NCI-H1092 (cell line): ENCODE data around the gene COX4I1.
"Not testable (repeated sequence)": the region's sequence is repeated elsewhere in the genome, so short reads cannot be mapped to it uniquely, and the experiment has no call there.

Experiments used
- DNase-seq: peaks from one replicate; lab custom pipeline; 2025; lab: John Stamatoyannopoulos, UW

The COX4I1 gene

GRCh38 chr16:85824161-85825135, 25.0 kb downstream of the COX4I1 start:
- DNase-seq: no peak

- no peak for DNase-seq
Measured at GRCh38 chr16:85825326-85825725, 25.8 kb downstream of the COX4I1 start.

- no peak for DNase-seq
Measured at GRCh38 chr16:85826686-85827247, 27.3 kb downstream of the COX4I1 start.

- DNase-seq: no peak
Measured at GRCh38 chr16:85828166-85828565, 28.7 kb downstream of the COX4I1 start.

- DNase-seq: no peak
Measured at GRCh38 chr16:85829171-85829719, 29.8 kb downstream of the COX4I1 start.

- DNase-seq: no peak
Measured at GRCh38 chr16:85829751-85830445, 30.4 kb downstream of the COX4I1 start.

- no peak for DNase-seq
Measured at GRCh38 chr16:85830821-85831220, 31.3 kb downstream of the COX4I1 start.

GRCh38 chr16:85832570-85833218, 33.2 kb downstream of the COX4I1 start:
- no peak for DNase-seq

GRCh38 chr16:85833219-85833920, 33.9 kb downstream of the COX4I1 start:
- no peak for DNase-seq

GRCh38 chr16:85834741-85835140, 35.2 kb downstream of the COX4I1 start:
- DNase-seq: no peak

GRCh38 chr16:85835227-85835751, 35.8 kb downstream of the COX4I1 start:
- no peak for DNase-seq

GRCh38 chr16:85835956-85836705, 36.6 kb downstream of the COX4I1 start:
- DNase-seq: no peak

- DNase-seq: no peak
Measured at GRCh38 chr16:85836706-85837582, 37.4 kb downstream of the COX4I1 start.

- DNase-seq: not testable (repeated sequence)
Measured at GRCh38 chr16:85837654-85838053, 38.2 kb downstream of the COX4I1 start.

- no peak for DNase-seq
Measured at GRCh38 chr16:85838381-85838780, 38.9 kb downstream of the COX4I1 start.

GRCh38 chr16:85838876-85839585, 39.5 kb downstream of the COX4I1 start:
- DNase-seq: no peak

- no peak for DNase-seq
Measured at GRCh38 chr16:85839681-85840240, 40.3 kb downstream of the COX4I1 start.

- DNase-seq: no peak
Measured at GRCh38 chr16:85840395-85840794, 40.9 kb downstream of the COX4I1 start.
